Cortex of kidney (tissue), 1 donor: ENCODE data around the gene MATR3.
"Not testable (repeated sequence)": the region's sequence is repeated elsewhere in the genome, so short reads cannot be mapped to it uniquely, and the experiment has no call there.

Experiments used
- DNase-seq: peaks from one replicate; lab custom pipeline; 2025; lab: John Stamatoyannopoulos, UW

The MATR3 gene, protein sequence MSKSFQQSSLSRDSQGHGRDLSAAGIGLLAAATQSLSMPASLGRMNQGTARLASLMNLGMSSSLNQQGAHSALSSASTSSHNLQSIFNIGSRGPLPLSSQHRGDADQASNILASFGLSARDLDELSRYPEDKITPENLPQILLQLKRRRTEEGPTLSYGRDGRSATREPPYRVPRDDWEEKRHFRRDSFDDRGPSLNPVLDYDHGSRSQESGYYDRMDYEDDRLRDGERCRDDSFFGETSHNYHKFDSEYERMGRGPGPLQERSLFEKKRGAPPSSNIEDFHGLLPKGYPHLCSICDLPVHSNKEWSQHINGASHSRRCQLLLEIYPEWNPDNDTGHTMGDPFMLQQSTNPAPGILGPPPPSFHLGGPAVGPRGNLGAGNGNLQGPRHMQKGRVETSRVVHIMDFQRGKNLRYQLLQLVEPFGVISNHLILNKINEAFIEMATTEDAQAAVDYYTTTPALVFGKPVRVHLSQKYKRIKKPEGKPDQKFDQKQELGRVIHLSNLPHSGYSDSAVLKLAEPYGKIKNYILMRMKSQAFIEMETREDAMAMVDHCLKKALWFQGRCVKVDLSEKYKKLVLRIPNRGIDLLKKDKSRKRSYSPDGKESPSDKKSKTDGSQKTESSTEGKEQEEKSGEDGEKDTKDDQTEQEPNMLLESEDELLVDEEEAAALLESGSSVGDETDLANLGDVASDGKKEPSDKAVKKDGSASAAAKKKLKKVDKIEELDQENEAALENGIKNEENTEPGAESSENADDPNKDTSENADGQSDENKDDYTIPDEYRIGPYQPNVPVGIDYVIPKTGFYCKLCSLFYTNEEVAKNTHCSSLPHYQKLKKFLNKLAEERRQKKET

DNA sequence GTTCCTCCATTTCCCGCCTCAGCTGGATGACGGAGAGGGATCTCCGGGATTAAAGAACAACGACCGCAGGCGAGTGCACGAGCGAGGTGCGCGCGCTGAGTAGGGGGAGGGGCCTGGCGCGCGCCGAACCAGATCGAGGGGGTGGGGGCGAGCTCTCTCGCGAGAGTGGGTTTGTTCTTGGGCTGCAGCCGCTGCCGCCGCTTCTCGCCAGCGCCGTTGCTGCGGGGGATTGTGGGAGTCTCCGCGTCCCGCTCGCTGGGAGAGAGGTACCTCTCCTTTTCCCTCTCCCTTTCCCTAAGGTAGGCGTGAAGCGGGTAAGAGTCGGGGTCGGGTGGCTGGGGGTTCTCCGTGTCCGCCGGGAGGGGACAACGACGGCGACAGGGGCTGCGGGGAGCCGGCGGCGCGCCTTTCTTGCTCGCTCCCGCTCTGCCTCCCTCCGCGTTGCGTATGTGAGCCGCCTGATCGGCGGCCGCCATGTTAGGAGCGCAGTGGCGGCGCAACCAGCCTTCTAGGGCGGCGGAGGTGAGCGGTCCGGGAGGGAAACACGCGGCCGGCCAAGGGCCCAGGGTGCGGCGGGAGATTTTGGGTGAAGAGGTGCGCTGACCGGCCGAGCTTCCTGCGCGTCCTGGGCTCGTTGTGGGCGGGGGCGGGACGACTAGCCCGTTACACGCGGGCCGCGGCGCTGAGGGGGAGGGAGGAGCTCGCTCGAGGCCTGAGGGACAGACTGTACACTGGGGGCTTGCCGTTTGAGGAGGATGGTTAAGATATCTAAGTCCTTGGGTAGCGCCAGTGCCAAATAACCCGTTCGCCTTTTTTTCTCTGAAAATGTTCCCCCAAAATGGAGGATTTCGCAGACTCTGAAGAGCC lies at the start of gene MATR3:
Gene MATR3 (plus strand): TSS at position 234 of the 867 bp plus-strand sequence. CDS start 13,676 bp downstream, outside the sequence.
- peak; percentile 75 for DNase-seq

DNA sequence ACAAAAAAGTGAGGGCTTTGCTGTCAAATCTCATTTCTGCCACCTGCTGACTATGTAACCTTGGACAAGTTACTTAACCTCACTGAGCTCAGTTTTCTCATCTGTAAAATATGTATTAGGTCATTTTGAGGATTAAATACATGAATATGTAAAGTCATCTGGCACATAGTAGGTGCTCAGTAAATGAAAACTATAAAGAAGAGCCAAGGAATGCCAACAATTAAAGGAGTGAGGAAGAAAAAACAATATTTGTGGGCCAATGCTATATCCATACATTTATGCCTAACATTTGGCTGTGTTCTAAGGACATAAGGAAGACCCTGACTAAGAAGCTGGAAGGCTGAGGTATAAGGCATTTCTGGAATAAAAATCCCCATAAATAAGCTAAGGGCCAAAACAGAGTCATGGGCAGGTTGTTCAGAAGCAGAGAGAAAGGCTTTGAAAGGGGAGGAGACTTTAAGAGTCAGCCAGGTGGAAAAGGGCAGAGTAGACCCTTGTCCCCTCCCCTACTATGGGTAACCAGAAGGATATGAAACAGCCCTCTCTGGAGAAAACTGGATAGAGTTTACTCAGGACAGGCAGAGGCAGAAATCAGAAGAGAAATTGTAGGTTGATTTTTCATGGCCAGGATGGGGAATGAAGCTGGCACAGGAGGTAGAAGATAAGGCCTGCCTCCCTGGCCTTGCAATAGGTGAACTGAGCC lies 47.8 kb upstream of the MATR3 start:
- no peak for DNase-seq

DNA sequence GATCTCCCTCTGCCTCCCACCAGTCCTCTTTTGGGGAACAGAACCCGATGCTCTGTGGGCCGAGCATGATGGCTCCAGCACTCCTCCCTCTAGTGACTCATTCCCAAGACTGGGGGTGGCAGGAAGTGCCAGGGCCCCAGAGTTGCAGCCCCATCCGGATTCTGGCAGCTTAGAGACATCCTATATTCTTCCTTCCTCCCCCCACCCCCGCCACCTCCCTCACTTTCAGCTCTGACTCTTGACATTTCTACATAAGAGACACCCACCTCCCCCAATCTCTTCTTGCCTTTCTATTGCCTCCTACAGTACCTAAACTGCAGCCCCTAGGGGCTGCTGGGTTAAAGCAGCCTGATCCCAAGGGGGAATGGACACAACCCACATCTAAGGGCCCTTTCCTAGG lies 47.1 kb upstream of the MATR3 start:
- no peak for DNase-seq

DNA sequence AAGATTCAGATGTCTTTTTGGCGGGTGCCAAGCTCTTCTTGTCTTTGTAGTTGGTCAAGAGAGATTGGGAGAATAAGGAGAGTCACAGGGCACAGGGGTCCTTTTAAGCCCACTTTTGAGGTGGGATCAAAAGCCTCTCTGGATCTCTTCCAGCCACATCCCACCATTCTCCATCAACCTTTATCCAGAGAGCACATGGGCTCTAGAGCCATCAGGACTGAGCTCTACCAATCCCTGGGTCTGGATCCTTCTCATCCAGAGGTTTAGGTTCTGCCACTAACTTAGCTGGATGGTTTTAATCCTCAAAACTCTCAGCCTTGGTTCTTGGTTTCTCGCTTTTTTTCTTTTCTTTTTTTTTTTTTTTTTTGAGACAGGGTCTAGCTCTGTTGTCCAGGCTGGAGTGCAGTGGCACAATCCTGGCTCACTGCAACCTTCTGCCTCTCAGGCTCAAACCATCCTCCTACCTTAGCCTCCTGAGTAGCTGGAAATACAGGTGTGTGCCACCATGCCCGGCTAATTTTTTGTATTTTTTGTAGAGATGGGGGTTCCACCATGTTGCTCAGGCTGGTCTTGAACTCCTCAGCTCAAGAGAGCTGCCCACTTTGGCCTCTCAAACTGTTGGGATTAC lies 44.6 kb upstream of the MATR3 start:
- no peak for DNase-seq

DNA sequence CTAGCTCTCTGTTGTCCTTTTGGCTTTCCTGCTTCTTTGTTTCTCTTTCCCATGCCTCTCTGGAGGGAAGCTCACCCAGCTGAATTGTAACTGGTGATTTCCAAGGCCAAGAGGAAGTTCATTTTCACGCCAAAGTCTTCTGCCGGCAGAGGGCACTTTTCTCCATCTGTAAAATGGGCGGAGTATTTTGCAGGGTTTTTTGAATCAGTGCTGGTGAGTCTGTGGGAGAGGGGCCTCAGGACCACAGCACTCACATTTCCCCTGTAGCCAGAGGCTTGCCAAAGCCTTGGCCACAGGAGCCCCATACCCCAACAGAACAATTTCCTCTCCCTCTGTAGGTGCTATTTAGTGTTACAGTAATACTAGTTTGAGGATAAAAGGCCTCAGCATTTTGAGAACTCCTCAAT lies 42.3 kb upstream of the MATR3 start:
- DNase-seq, result no peak

DNA sequence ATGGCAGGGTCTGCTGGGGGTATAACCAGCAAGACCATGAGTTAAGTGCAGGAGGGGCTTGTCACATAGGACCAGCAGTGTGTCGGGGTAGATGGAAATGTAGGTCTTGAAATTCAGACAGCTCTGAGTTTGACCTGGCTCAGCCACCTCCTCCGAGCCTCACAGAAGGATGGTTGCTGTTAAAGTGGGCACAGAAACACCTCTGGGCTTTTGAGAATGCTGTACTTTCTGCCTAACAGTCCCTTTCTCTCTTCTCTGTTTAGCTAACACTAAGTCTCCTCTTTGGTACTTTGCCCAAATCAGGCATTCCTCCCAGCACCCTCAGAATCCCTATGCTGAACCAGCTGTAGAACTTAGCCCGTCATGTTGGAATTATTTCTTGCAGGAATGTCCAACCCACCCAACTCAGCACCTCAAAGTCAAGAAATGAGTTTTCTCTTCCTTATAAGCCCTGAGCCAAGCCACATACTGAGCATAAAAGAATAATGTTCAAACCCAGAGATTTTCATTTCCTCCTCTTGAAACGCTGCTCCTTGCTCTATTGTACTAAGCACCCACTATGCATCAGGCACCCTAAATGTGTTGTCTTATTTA lies 41.7 kb upstream of the MATR3 start:
- DNase-seq, result no peak

DNA sequence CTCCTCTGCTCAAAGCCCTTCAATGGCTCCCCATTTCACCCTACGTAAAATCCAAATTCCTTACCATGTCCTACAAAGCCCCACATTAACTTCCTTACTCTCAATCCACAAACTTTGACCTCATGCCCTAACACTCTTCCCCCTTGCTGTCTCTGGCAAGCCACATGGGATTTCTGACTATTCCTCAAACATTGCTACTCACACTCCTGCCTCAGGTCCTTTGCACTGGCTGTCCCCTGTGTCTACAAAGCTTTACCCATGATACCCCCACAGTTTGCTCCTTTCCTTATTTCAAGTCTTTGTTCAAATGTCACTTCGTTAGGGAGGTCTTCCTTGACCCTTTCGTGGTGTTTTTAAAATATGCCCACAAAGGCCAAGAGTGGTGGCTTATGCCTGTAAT lies 40.4 kb upstream of the MATR3 start:
- no peak for DNase-seq

DNA sequence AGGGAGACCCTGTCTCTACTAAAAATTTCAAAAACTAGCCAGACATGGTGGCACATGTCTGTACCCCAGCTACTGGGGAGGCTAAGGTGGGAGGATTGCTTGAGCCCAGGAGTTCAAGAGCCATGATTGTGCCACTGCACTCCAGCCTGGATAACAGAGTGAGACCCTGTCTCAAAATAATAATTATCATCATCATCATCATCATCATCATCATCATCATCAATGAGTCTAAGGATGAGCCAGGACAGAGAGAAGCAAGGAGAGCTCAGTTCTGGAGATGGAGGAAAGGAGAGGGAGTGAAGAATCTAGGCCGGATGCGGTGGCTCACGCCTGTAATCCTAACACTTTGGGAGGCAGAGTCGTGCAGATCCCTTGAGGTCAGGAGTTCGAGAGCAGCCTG lies 36.7 kb upstream of the MATR3 start:
- DNase-seq, result no peak

DNA sequence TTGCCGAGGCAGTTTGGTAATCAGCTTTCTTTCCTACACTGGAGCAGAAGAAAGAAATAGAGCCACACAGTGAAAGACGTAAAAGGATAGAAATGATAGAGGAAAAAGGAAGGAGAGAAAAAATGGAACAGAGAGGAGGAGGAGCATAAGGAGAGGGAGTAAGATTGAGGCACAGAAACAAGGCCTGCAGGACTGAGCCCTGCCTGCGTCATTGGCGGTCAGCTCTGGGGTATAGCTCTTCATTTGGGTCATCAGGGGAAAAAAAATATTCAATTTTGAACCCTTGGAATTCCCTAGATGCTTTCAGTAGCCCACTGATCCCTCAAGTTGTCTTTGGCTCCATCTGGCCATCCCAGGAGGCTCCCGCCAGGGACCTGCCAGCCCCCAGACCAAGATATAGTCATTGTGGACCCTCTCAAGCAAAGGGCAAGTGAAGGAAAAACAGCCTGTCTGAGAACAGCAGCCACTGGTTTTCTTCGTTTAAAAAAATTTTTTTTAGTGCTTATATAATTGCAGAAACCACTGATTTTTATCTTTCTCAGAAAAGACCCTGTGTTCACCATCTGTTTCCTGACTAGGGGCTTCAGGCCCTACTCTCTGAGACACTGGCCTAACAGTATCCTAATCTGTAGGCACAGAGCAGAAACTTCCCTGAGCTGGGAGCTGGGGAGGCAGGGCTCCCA lies 31.3 kb upstream of the MATR3 start:
- DNase-seq, result no peak

DNA sequence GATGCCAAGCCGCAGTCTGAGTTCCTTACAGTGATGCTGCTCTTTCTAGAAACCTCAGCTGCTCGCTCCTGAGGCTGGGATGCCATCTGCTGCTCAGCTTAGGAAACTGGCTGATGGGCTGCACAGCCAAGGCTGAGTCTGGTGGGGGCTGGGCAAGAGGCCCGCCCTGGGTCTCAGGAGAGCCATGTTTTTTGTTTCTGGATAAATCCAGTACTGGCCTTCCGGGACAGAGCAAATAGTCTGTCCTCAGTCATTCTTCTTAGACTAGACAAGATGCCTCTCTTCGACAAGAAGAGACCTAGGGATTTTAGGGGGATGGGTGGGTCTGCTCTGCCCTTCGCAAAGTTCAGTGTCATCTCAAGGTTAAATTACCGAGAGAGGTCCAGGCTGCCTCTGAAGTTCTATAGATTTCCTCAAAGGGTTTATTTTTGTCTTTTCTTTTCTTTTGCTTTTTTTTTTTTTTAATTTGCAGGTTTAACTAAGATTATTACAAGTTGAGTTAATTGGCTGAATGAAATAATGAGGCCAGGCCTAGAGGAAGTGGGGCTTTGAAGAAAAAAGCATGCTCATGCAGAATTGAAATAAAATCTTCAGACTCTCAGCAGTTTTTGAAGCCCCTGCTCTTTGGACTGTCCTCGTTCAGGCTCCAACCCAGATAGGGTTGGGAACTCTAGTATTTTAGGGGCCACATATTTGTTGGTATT lies 30.6 kb upstream of the MATR3 start:
- DNase-seq, result no peak

DNA sequence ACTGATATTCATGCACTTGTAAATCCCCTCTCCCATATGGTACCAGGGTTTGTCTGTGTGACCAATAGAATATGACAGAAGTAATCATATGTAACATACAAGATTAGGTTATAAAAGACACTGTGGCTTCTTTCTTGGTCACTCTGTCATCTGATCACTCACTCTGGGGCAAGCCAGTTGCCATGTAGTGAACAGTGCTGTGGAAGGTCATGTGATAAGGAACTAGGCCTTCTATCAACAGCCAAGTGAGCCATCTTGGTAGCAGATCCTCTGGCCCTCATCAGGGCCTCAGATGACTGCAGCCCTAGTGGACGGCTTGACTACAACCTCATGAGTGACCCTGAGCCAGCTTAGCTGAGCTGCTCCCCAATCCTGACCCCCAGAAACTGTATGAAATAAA lies 30.0 kb upstream of the MATR3 start:
- no peak for DNase-seq

DNA sequence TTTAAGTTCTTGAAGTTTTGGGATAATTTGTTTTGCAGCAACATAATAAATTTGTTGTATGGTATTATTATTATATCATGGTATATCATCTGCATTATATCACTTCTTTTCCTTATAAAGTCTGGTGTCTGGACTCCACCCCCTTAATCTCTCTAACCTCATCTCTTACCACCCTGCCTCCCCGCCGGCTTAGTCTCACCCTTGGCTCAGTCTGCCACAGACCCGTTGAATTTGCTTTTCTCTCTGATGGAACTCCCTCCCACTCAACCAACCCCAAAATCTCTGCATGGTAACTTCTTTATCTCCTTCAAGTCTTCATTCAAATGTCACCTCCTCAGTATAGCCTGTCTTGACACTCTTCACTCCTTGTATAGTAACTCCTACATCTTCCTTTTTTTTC lies 29.6 kb upstream of the MATR3 start:
- no peak for DNase-seq

DNA sequence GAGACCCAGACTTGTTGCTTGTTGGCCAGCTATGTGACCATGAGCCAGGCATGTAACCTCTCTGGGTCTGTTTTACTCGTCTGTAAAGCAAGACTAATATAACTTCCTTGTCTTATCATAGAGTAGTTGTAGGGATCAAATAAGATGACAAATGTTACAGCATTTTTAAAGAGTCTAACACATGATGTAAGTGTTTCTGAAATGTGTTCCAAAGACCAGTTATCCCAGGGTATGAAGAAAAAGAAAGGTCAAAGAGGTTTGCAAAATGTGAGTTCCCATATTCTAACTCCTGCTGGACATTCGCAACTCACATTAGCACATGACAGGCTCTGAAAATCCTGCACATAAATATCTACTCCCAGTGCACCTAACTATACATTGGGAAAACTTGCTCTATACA lies 28.5 kb upstream of the MATR3 start:
- no peak for DNase-seq

DNA sequence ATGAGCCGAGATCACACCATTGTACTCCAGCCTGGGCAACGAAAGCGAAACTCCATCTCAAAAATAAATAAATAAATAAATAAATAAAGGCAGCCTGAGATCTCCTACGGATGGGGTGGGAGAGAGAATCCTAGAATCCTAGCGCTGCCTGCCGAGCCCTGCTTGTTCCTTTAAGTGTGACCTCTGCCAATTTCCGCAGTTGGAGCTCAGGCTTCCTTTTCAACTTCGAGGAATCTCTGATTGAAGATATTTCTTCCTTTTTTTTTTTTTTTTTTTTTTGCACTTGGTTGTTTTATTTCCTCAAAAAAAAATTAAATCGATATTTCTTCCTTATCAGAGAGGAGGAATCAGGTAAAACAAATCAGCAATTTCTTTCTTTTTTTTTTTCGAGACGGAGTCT lies 27.3 kb upstream of the MATR3 start:
- no peak for DNase-seq

DNA sequence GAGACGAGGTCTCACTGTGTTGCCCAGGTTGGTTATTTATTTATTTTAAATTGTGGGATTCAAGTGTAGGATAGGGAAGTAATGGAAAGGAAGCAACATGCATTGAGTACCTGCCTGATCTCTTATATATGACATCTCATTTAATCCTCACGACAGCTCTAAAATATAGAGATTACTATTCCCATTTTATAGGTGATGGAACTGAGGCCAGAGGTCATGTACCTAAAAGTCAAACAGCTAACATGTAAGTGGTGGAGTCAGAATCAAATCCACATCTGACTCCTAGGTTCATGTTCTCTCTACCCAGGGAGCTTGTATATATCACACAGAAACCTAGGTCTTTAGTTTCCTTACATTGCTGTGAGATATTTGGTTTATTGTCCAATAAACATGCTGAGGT lies 26.1 kb upstream of the MATR3 start:
- no peak for DNase-seq

DNA sequence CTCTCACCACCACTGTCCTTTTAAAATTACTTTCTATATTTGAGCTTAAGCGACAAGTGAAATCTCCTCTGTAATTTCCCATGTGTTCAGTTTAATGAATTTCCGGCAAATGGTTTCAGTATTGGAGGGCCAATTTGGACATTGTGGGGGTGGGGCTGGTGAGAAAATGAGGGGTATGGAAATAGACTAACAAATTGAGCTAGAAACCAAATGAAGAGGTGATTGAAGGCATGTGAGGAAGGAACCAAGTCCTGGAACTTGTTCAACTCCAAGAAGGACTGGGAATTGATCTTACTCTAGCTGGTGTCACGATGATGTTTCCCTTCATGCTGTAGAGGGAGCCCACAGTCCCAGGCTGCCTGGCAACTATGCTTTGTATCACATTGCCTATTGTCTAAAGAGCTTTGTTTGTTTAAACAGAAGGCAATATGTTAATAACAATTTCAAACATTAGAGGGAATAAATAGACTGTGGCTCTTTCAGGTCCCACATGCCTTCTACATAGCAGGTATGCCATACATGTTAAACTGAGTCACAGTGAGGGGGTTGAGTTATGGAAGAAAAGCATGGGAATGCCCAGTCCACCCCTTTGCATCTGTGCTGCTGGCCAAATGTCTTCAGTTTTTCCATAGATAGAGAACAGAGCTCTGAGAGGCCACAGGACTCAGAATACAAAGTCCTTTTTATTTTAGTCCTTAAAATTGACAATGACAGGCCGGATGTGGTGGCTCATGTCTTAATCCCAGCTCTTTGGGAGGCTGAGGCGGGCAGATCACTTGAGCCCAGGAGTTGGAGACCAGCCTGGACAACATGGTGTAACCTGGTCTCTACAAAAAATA lies 25.0 kb upstream of the MATR3 start:
- DNase-seq, result no peak

DNA sequence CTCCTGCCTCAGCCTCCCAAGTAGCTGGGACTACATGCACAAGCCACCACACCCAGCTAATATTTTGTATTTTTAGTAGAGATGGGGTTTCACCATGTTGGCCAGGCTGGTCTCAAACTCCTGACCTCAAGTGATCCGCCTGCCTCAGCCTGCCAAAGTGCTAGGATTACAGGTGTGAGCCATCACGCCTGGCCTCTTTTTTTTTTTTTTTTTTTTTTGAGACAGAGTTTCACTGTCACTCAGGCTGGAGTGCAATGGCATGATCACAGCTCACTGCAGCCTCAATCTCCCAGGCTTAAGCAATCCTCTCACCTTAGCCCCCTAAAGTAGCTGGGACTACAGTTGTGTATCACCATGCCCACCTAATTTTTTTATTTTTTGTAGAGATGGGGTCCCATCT lies 22.8 kb upstream of the MATR3 start:
- DNase-seq, result not testable (repeated sequence)

DNA sequence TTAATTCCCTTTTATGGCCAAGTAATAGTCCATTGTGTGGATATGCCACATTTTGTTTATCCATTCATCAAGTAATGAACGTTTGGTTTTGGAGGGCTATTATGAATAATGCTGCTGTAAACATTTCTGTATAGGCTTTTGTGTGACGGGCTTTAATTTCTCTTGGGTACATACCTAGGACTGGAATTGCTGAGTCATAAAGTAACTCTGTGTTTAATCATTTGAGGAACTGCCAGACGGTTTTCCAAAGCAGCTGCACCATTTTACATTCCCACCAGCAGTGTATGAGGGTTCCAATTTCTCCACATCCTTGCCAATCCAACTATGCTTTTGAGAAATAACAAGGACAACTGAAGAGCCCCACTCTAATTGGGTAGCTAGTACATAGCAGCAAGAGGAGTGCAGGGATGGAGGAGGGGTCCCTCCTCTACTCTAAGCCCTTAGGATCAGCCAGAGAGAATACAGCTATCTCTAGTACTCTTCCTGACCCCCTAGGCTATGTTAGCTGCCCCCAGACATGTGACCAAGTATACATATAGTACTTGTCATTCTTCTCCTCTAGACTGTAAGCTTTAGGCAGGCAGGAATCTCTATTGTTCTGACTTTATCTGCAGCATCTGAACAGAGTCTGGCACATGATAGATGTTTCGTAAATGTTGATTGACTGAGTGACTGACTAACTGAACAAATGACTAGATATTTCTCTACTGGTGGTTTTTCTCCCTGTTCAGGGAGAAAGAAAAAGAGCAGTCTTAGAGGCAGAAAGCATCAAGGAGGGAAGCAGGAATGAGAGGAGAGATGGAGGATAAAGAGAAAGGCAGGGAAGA lies 22.1 kb upstream of the MATR3 start:
- DNase-seq, result no peak
